ENCODE data around the gene CFAP74. TPM values are rescaled to one million over a fixed set of nuclear protein-coding genes. Genes with fewer than 3 reads are reported as not detected.

The CFAP74 gene
- total and polyA plus RNA-seq, 2 of the 13 experiments (the other 11 are each of a cell fraction or from before 2014, with no cell fraction given), result 0.27 to 0.62 TPM

- TF ChIP-seq NR2F1 (CRISPR knock-in tag; IDR thresholded peaks at IDR 0.05) (peak in 1 of 2 experiments; percentile 19; a peak in 1 of 4 replicates), ZNF326 (CRISPR knock-in tag; IDR thresholded peaks at IDR 0.05; ENCODE audit: borderline replicate concordance) (no peak), ZNF253 (CRISPR knock-in tag; IDR thresholded peaks at IDR 0.05; ENCODE audit: borderline replicate concordance) (no peak), ZFP62 (CRISPR knock-in tag; IDR thresholded peaks at IDR 0.05) (no peak), ERF (CRISPR knock-in tag; IDR thresholded peaks at IDR 0.05) (peak; percentile 70; the same call in 1 of the 2 replicates), RXRB (CRISPR knock-in tag; IDR thresholded peaks at IDR 0.05; ENCODE audit: borderline replicate concordance) (no peak), ZNF724P (CRISPR knock-in tag; IDR thresholded peaks at IDR 0.05; ENCODE audit: borderline replicate concordance) (no peak), ZNF136 (CRISPR knock-in tag; IDR thresholded peaks at IDR 0.05; ENCODE audit: low read depth) (no peak), CHCHD3 (CRISPR knock-in tag; IDR thresholded peaks at IDR 0.05) (no peak), FOXJ3 (CRISPR knock-in tag; IDR thresholded peaks at IDR 0.05; ENCODE audit: borderline replicate concordance) (no peak)
Observed at GRCh38 chr1:2046174-2046917, 42.8 kb upstream of the CFAP74 start (continued).

DNA sequence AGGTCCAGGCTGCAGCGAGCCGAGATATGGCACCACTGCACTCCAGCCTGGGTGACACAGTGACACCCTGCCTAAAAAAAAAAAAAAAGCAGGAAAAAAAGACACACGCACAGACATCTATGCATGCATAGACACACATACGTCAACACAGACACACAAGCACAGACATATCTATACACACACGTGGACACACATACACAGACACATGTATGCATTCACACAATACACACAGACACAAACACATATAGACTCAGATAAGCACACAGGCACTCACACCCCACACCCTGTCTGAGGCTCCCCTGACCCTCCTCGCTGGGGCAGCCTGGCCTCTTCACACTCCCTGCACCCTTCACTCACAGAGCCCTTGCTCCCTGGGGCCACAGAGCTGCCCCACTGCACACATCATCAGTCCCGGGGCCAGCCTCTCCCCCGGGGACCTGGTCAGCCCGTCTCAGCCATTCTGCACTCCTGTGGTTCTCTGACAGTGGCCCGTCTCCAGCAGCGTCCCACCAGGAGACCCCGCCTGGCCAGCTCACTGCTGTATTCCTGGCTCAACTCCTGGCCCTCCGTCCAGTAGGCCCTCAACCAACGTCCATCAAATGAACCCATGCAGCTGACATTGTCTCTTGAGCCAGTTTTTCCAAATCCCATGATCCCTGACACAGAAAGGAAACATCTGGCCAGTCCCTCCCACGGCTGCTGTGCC is 42.0 kb upstream of the CFAP74 start:
- Histone ChIP-seq H3K9me3 (ENCODE audit: low read length) (no peaks in the 10 kb centered on the region), H3K4me3 (replicated peaks in 1 of 3; ENCODE audit: insufficient read depth in 1 of 3, low read depth in 2 of 3, low read length in 3 of 3) (peak overlapping the region in 1 of 3 experiments; percentile 80; a peak in 1 of 6 replicates), H3K9ac (ENCODE audit: insufficient read depth, low read depth, low read length) (no peak overlapping the region), H3K79me2 (ENCODE audit: insufficient read depth, low read length) (no peaks in the 10 kb centered on the region), H3K27me3 (ENCODE audit: control insufficient read depth in 1 of 2, insufficient read depth in 2 of 2, low read length in 2 of 2) (peaks cover 4 to 25% of the 10 kb centered on the region in 2 experiments; a peak in 3 of 5 replicates), H3K4me1 (ENCODE audit: insufficient read depth, low read length) (peaks cover 66% of the 10 kb centered on the region), H3K4me2 (ENCODE audit: low read depth, low read length) (peak overlapping the region; percentile 98), H2AFZ (ENCODE audit: low read length) (no peak overlapping the region), H3K36me3 (replicated peaks in 1 of 2; ENCODE audit: control insufficient read depth in 1 of 2, insufficient read depth in 2 of 2, low read length in 2 of 2) (no peaks in the 10 kb centered on the region), H3K27ac (ENCODE audit: extremely low read length, insufficient read depth, low read length) (no peak overlapping the region), H4K20me1 (ENCODE audit: insufficient read depth, low read length) (no peaks in the 10 kb centered on the region)
- ChIA-PET POLR2A (interaction anchor here (1.2 to 1.9 kb wide), 3 partner anchors 102 to 122 kb away, joined by 4 to 13 read pairs (median 11); no protein-coding TSS in a partner anchor), CTCF (ENCODE audit: low intra/inter-chr PET ratio, low total read pairs) (interaction anchor here (0.7 to 4.0 kb wide), 4 partner anchors 85 to 137 kb away, joined by 3 to 30 read pairs (median 5); no protein-coding TSS in a partner anchor)
- no peak for FAIRE-seq
- WGBS (ENCODE audit: low lambda C conversion rate), result 32% methylated on average over 14 of the region's 15 CpGs
- in situ Hi-C loops (cut with HindIII; ENCODE audit: extremely low pct_ligation_motif_present, low pct_unique_long_range_greater_than_20kb) (loop anchor here (5.0 kb wide), 1 partner anchor 83 kb away; no protein-coding TSS in a partner anchor), intact Hi-C loops (cut with micrococcal nuclease; ENCODE audit: unreplicated experiment) (loop anchor here (2.0 to 5.0 kb wide), 2 partner anchors 83 to 111 kb away; no protein-coding TSS in a partner anchor)
- no peak for DNase-seq (ENCODE audit: low spot score)
- no peak for ATAC-seq
- no TSS peak for BruUV-seq (replicated peaks)
- 0 out of 2 replicates have a peak, but pooled peaks have one; percentile 12 for TF ChIP-seq ZNF343 (CRISPR knock-in tag; IDR thresholded peaks at IDR 0.05)
- TF ChIP-seq, protein P1, sequence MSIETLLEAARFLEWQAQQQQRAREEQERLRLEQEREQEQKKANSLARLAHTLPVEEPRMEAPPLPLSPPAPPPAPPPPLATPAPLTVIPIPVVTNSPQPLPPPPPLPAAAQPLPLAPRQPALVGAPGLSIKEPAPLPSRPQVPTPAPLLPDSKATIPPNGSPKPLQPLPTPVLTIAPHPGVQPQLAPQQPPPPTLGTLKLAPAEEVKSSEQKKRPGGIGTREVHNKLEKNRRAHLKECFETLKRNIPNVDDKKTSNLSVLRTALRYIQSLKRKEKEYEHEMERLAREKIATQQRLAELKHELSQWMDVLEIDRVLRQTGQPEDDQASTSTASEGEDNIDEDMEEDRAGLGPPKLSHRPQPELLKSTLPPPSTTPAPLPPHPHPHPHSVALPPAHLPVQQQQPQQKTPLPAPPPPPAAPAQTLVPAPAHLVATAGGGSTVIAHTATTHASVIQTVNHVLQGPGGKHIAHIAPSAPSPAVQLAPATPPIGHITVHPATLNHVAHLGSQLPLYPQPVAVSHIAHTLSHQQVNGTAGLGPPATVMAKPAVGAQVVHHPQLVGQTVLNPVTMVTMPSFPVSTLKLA (IDR thresholded peaks at IDR 0.05), result peak; percentile 96
- TF ChIP-seq ARNTL (CRISPR knock-in tag; IDR thresholded peaks at IDR 0.05), result 0 out of 2 replicates have a peak, but pooled peaks have one; percentile 34
- TF ChIP-seq ARID4A (CRISPR knock-in tag; IDR thresholded peaks at IDR 0.05; ENCODE audit: borderline replicate concordance), result 0 out of 2 replicates have a peak, but pooled peaks have one; percentile 2
- no peak for TF ChIP-seq ZNF766 (CRISPR knock-in tag; IDR thresholded peaks at IDR 0.05; ENCODE audit: borderline replicate concordance)

Measured in HepG2 (cell line).